HepG2 (cell line): ENCODE data around the gene CLUH. TPM values are rescaled to one million over a fixed set of nuclear protein-coding genes. Genes with fewer than 3 reads are reported as not detected.
A peak's percentile ranks its signal among the peaks of the same experiment; 100 is the strongest.

Experiments used
- GABPA ChIP-seq, 2 experiments: IDR thresholded peaks; 2 replicates each; pipeline ENCODE4 v1.6.1; 2011 to 2016; ENCODE audit warnings: low read depth in 2 of 2, low read length in 1 of 2, missing biosample characterization in 1 of 2, missing genetic modification characterization in 1 of 2
- NFRKB ChIP-seq: fragments of 450-650 bp; IDR thresholded peaks from 2 replicates; pipeline ENCODE4 v1.6.1; 2017
- PAX8 ChIP-seq: sonication (generic); formaldehyde crosslinking; IDR thresholded peaks from 2 replicates; pipeline ENCODE4 v1.8.0; 2022; ENCODE audit warnings: mild to moderate bottlenecking, missing genetic modification reagents, borderline replicate concordance
- PBX2 ChIP-seq: IDR thresholded peaks from 2 replicates; pipeline ENCODE4 v1.6.1; 2016; ENCODE audit warnings: control low read depth
- SP4 ChIP-seq: sonication (generic); formaldehyde crosslinking; IDR thresholded peaks from 2 replicates; pipeline ENCODE4 v1.8.1; 2023; ENCODE audit warnings: mild to moderate bottlenecking, missing genetic modification reagents
- TARDBP ChIP-seq: sonication (generic); formaldehyde crosslinking; IDR thresholded peaks from 2 replicates; pipeline ENCODE4 v1.8.0; 2022; ENCODE audit warnings: mild to moderate bottlenecking, missing genetic modification reagents
- TFDP2 ChIP-seq: sonication (generic); formaldehyde crosslinking; IDR thresholded peaks from 2 replicates; pipeline ENCODE4 v1.4.0; 2020; ENCODE audit warnings: missing genetic modification reagents
- WIZ ChIP-seq: sonication (generic); formaldehyde crosslinking; IDR thresholded peaks from 2 replicates; pipeline ENCODE4 v1.5.1; 2020; ENCODE audit warnings: mild to moderate bottlenecking, missing genetic modification reagents
- ZC3H4 ChIP-seq: sonication (generic); formaldehyde crosslinking; IDR thresholded peaks from 2 replicates; pipeline ENCODE4 v1.4.0; 2020; ENCODE audit warnings: missing genetic modification reagents, borderline replicate concordance
- ZNF567 ChIP-seq: sonication (generic); formaldehyde crosslinking; IDR thresholded peaks from 2 replicates; pipeline ENCODE4 v1.8.1; 2023; ENCODE audit warnings: mild to moderate bottlenecking, missing genetic modification reagents, borderline replicate concordance
- polyA plus RNA-seq, 8 experiments: library from polyadenylated mRNA; depleted of rRNA in 3 of 8; stranded (reverse) in 7 of 8; unstranded in 1 of 8; fragments of >200 nt; fragmentation: Illumina TruSeq in 4 of 8; extraction: Trizol in 4 of 8; gene quantifications; 2 replicates each; pipeline versions ENCODE4 v1.2.1 to v1.2.3, GENCODE V29; 2011 to 2016; ENCODE audit warnings: low read depth in 4 of 8, missing spikeins in 1 of 8, mixed read lengths in 1 of 8; ENCODE audit not compliant: insufficient read depth in 1 of 8
- total RNA-seq, 5 experiments: library from RNA; depleted of rRNA; stranded (reverse); fragments of >200 nt; fragmentation: Illumina TruSeq; extraction: Trizol; gene quantifications; 2 replicates each; pipeline ENCODE4 v1.2.3, GENCODE V29; 2016; ENCODE audit warnings: low read depth in 1 of 5
- TF ChIP-seq, protein P1 (sequence below): sonication (generic); formaldehyde crosslinking; IDR thresholded peaks from 2 replicates; pipeline ENCODE4 v1.5.0; 2020; ENCODE audit warnings: mild to moderate bottlenecking, low read depth, missing genetic modification reagents, borderline replicate concordance
- TF ChIP-seq, protein P2 (sequence below): sonication (generic); formaldehyde crosslinking; IDR thresholded peaks from 2 replicates; pipeline ENCODE4 v1.4.0; 2020; ENCODE audit warnings: missing genetic modification reagents, borderline replicate concordance
- TF ChIP-seq, protein P3 (sequence below): sonication (generic); formaldehyde crosslinking; IDR thresholded peaks from 2 replicates; pipeline ENCODE4 v1.4.0; 2020; ENCODE audit warnings: missing genetic modification reagents, mild to moderate bottlenecking, borderline replicate concordance

The CLUH gene
- total and polyA plus RNA-seq, 2 of the 13 experiments (the other 11 are each of a cell fraction or from before 2014, with no cell fraction given): 30.9 to 60.5 TPM

- TF ChIP-seq NFRKB: no peak
- TF ChIP-seq GABPA (IDR thresholded peaks at IDR 0.05; ENCODE audit: low read depth, low read length): no peak
- TF ChIP-seq GABPA (CRISPR knock-in tag; IDR thresholded peaks at IDR 0.05; ENCODE audit: low read depth): no peak
- peak; percentile 81 for TF ChIP-seq SP4 (CRISPR knock-in tag)
- no peak for TF ChIP-seq PBX2 (CRISPR knock-in tag)
- peak; percentile 73 for TF ChIP-seq TFDP2 (CRISPR knock-in tag)
- no peak for TF ChIP-seq ZC3H4 (CRISPR knock-in tag)
- peak; percentile 99 for TF ChIP-seq WIZ (CRISPR knock-in tag)
- TF ChIP-seq TARDBP (CRISPR knock-in tag): peak; percentile 62; the same call in 1 of the 2 replicates
- peak; percentile 93; the same call in 1 of the 2 replicates for TF ChIP-seq PAX8 (CRISPR knock-in tag)
- TF ChIP-seq, protein P1, sequence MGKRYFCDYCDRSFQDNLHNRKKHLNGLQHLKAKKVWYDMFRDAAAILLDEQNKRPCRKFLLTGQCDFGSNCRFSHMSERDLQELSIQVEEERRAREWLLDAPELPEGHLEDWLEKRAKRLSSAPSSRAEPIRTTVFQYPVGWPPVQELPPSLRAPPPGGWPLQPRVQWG: no peak; the same call in 1 of the 2 replicates
- TF ChIP-seq ZNF567 (CRISPR knock-in tag): peak; percentile 68
- TF ChIP-seq, protein P2, sequence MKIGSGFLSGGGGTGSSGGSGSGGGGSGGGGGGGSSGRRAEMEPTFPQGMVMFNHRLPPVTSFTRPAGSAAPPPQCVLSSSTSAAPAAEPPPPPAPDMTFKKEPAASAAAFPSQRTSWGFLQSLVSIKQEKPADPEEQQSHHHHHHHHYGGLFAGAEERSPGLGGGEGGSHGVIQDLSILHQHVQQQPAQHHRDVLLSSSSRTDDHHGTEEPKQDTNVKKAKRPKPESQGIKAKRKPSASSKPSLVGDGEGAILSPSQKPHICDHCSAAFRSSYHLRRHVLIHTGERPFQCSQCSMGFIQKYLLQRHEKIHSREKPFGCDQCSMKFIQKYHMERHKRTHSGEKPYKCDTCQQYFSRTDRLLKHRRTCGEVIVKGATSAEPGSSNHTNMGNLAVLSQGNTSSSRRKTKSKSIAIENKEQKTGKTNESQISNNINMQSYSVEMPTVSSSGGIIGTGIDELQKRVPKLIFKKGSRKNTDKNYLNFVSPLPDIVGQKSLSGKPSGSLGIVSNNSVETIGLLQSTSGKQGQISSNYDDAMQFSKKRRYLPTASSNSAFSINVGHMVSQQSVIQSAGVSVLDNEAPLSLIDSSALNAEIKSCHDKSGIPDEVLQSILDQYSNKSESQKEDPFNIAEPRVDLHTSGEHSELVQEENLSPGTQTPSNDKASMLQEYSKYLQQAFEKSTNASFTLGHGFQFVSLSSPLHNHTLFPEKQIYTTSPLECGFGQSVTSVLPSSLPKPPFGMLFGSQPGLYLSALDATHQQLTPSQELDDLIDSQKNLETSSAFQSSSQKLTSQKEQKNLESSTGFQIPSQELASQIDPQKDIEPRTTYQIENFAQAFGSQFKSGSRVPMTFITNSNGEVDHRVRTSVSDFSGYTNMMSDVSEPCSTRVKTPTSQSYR (CRISPR knock-in tag): peak; percentile 68; the same call in 1 of the 2 replicates
- TF ChIP-seq, protein P3, sequence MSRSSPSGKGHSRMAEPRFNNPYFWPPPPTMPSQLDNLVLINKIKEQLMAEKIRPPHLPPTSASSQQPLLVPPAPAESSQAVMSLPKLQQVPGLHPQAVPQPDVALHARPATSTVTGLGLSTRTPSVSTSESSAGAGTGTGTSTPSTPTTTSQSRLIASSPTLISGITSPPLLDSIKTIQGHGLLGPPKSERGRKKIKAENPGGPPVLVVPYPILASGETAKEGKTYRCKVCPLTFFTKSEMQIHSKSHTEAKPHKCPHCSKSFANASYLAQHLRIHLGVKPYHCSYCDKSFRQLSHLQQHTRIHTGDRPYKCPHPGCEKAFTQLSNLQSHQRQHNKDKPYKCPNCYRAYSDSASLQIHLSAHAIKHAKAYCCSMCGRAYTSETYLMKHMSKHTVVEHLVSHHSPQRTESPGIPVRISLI (CRISPR knock-in tag): peak; percentile 56; the same call in 1 of the 2 replicates
Observed at GRCh38 chr17:2749784-2750181, 38.2 kb upstream of the CLUH start (continued).
